GM21390 (cell line): ENCODE measurements around the gene EPSTI1.
"Not testable (repeated sequence)": the region's sequence is repeated elsewhere in the genome, so short reads cannot be mapped to it uniquely, and the experiment has no call there.

Experiments
- ATAC-seq: cut with Tn5 transposase; IDR thresholded peaks from one replicate; pipeline ENCODE4 v1.9.1; 2021; ENCODE audit not compliant: unreplicated experiment

Gene EPSTI1

GRCh38 chr13:42894765-42895243 lies 97.2 kb downstream of the EPSTI1 start:
- no peak for ATAC-seq

- ATAC-seq, result no peak
Measured at GRCh38 chr13:42893214-42893671, 98.8 kb downstream of the EPSTI1 start.

GRCh38 chr13:42892760-42893159 lies 99.3 kb downstream of the EPSTI1 start:
- no peak for ATAC-seq

DNA sequence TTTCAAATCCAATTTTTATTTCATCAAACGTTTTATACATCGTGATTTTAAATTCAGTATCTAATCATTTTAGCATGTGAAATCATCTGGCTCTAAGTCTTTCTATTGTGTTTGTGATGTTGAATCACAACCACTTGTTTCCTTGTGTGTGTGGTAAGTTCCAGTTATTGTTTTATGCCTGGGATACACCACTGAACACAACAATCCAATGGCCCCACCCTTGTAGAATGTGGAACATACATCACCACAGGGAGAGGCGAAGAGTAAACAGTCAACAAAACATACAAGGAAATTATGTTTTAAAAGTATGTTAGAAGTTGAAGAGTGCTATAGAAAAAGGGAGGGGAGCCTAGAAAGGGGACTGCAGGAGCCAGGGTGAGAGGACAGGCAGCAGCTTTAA lies 100.5 kb downstream of the EPSTI1 start:
- ATAC-seq, result no peak

- no peak for ATAC-seq
Measured at GRCh38 chr13:42885325-42885724, 106.7 kb downstream of the EPSTI1 start.

- ATAC-seq, result no peak
Measured at GRCh38 chr13:42883771-42884467, 108.1 kb downstream of the EPSTI1 start.

- no peak for ATAC-seq
Measured at GRCh38 chr13:42883142-42883541, 108.9 kb downstream of the EPSTI1 start.

GRCh38 chr13:42880056-42880605 lies 111.9 kb downstream of the EPSTI1 start:
- no peak for ATAC-seq

- ATAC-seq, result no peak
Measured at GRCh38 chr13:42878721-42879120, 113.3 kb downstream of the EPSTI1 start.

DNA sequence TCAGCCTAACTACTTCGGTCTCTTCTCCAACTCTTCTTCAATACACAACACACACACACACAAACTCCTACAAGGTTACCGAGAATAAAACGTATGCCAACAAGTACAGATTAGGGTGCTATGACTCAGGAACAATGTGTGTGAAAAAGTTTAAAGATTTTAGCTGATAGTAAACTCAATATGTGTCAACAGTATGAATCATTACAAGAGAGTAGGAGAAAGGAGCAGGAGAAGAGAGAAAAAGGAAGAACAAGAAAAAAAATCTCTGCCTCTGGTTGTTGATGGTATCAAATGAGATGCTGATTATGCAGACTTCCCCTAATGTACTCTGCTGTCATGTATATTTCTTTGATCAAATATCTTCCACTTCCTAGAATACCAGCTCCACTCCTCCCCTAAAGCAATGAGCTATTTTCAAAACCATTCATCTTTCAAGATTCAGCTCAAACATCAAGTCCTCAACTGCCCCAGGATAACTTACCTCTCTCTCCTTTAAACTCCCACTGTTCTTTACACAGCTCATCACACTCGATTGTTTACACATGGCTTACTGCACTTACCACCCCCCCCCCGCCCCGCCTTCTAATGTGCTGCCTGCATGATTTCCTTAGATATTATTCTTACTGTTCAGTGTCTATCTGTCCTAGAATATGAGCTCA lies 115.0 kb downstream of the EPSTI1 start:
- ATAC-seq, result no peak

DNA sequence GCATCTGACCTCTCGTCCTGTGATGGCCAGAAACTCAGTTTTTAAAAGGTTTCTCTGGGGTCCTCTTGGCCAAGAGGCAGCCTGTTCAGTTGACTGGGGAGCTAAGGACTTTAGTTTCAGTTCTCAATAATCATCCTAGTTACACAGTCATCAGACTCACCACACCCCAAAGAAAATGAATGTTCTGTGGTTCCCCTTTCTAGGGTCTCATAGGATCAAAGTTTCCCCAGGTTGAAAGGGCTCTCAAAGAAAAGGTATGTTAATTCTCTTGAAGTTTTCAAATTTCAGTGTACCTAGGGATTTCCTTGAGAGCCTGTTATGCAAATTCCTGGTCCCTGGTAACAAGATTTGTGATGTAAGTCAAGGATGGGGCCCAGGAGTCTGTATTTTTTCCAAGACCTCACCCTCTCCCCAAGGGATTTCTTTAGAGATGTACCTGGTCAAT lies 115.7 kb downstream of the EPSTI1 start:
- peak; percentile 93 for ATAC-seq

DNA sequence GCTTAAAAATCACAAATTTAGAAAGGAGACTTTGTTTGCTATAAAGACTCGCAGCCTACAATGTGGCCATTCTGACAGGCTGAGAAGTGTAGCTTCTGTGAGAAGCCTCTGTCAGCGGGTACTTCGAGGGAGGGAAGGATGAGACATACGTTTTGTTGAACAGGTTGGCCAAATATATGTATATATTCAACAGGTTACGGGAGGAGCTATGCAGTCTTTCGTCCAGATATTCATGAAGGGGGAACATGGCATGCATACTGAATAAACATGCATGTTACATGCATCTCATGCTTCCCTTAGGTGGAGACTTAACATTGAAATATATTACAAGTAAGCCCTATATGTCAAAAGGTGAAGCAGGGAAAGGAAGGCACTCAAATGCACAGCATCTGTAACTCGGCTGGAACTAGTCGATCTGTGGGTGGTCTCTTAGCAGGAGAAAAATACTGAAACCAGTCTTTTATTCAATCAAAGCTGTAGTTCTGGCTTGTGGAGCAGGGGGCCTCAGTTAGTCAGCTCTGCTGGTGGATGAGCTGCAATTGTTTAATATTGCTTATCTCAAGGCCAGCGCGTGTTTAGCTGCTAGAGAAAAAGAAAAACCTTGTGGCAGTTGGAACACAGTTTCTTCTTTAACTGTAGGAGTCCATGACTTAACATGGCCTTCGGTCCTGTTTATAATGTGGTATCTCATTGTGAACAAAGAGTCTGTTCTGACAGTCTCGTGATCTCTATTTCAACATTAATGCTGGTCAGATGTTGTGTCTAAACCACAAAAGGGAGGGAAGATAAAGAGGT lies 116.4 kb downstream of the EPSTI1 start:
- ATAC-seq, result peak; percentile 28

- ATAC-seq, result no peak
Measured at GRCh38 chr13:42874221-42874620, 117.8 kb downstream of the EPSTI1 start.

DNA sequence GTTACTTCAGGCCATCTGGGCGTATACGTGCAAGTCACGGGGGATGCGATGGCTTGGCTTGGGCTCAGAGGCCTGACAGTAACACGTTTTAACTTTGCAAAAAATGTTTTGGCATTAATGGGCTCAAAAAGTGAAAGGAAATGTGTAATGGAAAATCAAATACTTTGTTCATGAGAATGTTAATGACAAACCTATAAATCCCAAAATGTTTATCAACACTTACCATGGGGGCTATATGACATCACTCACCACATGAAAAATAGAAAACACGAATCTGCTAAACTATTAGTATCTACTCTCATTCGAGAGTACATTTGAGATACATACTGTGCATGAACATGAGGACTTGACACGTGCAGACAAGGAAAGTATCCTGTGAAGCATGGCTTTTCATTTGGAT lies 119.0 kb downstream of the EPSTI1 start:
- no peak for ATAC-seq

DNA sequence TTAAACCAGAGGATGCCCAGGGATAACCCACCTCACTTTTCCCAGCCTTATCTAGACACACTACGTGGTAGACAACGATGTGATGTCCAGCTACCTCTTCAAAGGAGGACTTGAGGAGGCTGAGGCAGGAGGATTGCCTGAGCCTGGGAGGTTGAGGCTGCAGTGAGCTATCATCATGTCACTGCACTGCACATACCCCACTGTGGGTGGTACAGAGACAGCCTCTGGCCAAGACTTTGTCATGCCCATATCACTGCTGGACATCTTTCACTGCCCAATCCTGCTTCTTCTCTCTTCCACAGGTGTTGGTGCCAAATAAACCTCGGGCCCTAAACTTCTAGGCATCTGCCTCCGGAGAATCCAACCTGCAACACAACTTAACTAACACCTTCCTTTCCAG lies 124.8 kb downstream of the EPSTI1 start:
- no peak for ATAC-seq

DNA sequence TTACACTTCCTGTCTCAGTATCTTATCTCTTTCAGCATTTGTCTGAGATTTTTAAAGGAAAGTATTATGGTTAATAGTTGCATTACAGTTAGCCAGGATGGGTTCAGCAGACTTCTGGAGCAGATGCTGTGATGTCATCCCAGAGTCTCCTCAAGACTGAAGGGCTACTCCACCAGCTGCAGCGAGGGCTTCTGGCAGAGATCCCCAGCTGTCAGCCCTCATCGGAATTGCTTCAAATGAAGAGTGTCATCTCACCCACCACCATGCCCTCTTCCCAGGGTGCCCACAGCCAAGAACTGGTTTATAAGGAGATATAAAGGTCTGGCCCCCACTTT lies 126.3 kb downstream of the EPSTI1 start:
- no peak for ATAC-seq

DNA sequence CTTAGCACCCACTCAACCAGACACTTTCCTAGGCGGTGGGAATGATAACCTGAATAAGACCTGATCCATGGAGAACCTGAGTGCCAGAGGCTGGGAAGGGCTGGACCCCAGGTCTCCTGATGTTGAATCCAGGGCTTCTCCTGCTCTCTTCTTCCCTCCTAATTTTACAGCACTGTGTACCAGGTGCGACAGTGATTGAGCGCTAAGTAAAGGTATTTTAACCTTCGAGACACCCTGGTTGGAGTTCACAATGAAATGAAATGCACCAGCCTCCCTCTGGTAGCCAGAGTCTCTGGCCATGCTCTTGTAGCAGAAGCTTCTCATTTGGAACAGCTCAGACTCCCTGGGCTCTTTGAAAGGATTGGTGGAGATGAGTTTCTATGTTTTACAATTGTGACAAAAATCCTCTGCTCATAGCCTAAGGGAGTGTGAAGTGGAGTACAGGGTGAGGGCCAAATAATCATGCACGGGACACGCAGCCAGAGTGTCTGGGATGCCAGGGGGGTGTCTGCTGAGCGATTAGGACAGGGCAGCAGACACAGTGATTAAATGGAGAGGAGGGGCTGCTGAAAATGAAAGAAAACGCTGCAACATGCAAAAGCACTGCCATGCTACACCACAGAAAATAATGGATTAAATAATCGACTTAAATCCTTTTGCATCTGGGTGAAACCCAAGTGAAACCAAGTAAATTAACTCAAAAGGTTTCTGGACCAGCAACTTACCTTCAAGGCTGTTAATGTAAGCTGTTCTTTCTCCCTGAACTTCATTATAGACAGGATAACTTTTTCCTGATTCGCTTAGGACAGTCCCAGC lies 126.9 kb downstream of the EPSTI1 start:
- no peak for ATAC-seq

DNA sequence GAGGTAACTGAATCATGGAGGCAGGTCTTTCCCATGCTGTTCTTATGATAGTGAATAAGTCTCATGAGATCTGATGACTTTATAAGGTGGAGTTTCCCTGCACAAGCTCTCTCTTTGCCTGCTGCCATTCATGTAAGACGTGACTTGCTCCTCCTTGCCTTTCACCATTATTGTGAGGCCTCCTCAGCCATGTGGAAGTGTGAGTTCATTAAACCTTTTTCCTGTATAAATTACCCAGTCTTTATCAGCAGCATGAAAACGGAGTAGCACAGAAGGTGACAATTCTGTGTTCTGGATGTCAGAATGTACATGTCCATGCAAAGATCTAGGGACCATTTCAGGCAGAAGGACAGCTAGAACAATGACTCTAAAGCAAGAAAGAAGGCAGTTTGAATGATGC lies 129.7 kb downstream of the EPSTI1 start:
- not testable (repeated sequence) for ATAC-seq

DNA sequence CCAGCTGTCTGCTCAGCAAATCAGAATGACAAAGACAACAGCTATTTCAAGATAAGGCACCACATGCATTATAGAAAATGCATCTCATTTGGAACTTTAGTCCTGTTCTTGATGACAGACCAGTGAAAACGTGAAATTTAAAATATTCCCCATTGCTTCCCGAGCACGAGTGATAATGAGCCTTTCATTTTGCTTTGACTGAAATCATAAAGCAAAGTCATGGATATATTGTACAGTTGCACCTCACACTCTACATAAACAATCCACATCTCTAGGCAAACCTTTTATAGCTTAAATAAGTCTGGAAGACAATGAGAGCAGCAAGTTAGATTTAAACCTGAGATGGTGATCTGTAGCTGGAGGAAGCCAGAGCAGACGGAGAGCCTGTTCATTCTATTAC lies 131.6 kb downstream of the EPSTI1 start:
- ATAC-seq, result no peak

DNA sequence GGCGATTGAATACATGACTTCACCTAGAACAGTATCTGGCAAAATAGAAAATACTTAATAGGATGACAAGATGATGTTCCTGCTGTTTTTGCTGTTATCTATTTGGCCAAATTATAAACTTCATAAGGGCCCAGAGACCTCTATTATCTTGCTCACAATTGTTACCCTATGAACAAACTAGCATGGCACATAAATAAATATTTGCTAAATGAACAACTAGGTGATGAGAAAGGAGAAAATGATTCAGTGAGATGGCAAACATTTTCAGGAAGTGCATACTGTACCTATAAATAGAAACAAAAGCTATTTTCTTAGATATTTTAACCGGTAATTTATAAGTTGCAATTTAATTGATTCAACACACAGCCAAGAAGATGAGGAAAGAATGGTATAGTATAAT lies 132.3 kb downstream of the EPSTI1 start:
- no peak for ATAC-seq

- ATAC-seq, result no peak
Measured at GRCh38 chr13:42855410-42855809, 136.6 kb downstream of the EPSTI1 start.
